ENCODE data around the gene MAST3.
A peak's percentile ranks its signal among the peaks of the same experiment; 100 is the strongest.

- TF ChIP-seq EP300 (conservative IDR thresholded peaks at IDR 0.05; ENCODE audit: poor library complexity, severe bottlenecking) (no peak), EZH2 (IDR thresholded peaks at IDR 0.05; ENCODE audit: borderline replicate concordance, insufficient read depth, low read length, poor library complexity, severe bottlenecking) (no peak), CTCF (IDR thresholded peaks at IDR 0.05; ENCODE audit: poor library complexity, severe bottlenecking) (no peak), TAF1 (IDR thresholded peaks at IDR 0.05; ENCODE audit: low read depth) (no peak), POLR2AphosphoS5 (IDR thresholded peaks at IDR 0.05) (peak; percentile 12)
These were observed 97.1 kb downstream of the MAST3 start for GRCh38 chr19:18194554-18195238.
